MCF 10A (cell line): ENCODE results near the gene PLOD1. TPM values are rescaled to one million over a fixed set of nuclear protein-coding genes. Genes with fewer than 3 reads are reported as not detected.
"Not testable (repeated sequence)": the region's sequence is repeated elsewhere in the genome, so short reads cannot be mapped to it uniquely, and the experiment has no call there.

ENCODE experiments used
- BruUV-seq: library from RNA; stranded (reverse); fragments of 400-500 nt; replicated peaks from 2 replicates; lab custom pipeline; 2021; lab: Mats Ljungman, UMichigan
- CTCF ChIA-PET: fragments of 300-600 bp; sonication (Branson Sonifier 250); formaldehyde crosslinking; extraction: SDS; loops from one replicate; lab custom pipeline; 2021; ENCODE audit warnings: antibody characterized with exemption, inconsistent platforms; lab: Yijun Ruan, JAX
- POLR2A ChIA-PET: fragments of 300-600, 350-650 bp; sonication (Branson Sonifier 250); formaldehyde crosslinking; extraction: SDS; loops from one replicate; lab custom pipeline; 2020; ENCODE audit warnings: antibody characterized with exemption, inconsistent platforms; lab: Yijun Ruan, JAX
- DNase-seq: peaks from one replicate; pipeline ENCODE4 v3.0.0-alpha.2; 2018; ENCODE audit not compliant: unreplicated experiment
- H3K27ac Mint-ChIP-seq: one replicate; pipeline ENCODE4 v1.8.0; 2022; ENCODE audit warnings: mild to moderate bottlenecking, low read depth, mixed read lengths; ENCODE audit not compliant: unreplicated experiment
- H3K27me3 Mint-ChIP-seq: one replicate; pipeline ENCODE4 v1.8.0; 2022; ENCODE audit warnings: mixed read lengths; ENCODE audit not compliant: insufficient read depth, unreplicated experiment
- H3K36me3 Mint-ChIP-seq: one replicate; pipeline ENCODE4 v1.8.0; 2022; ENCODE audit warnings: mild to moderate bottlenecking, moderate library complexity, mixed read lengths; ENCODE audit not compliant: insufficient read depth, unreplicated experiment
- H3K4me1 Mint-ChIP-seq: one replicate; pipeline ENCODE4 v1.8.0; 2022; ENCODE audit warnings: mixed read lengths; ENCODE audit not compliant: insufficient read depth, unreplicated experiment
- H3K4me3 Mint-ChIP-seq: one replicate; pipeline ENCODE4 v1.8.0; 2022; ENCODE audit warnings: mild to moderate bottlenecking, moderate library complexity, mixed read lengths; ENCODE audit not compliant: unreplicated experiment
- H3K9me3 Mint-ChIP-seq: one replicate; pipeline ENCODE4 v1.8.0; 2022; ENCODE audit warnings: mixed read lengths; ENCODE audit not compliant: unreplicated experiment
- CTCF ChIP-seq: fragments of 200-600 bp; IDR thresholded peaks from one replicate; pipeline ENCODE4 v1.8.0; 2022; ENCODE audit warnings: antibody characterized with exemption, mild to moderate bottlenecking; ENCODE audit not compliant: unreplicated experiment
- intact Hi-C: fragments of 100-400 bp; cut with micrococcal nuclease; formaldehyde crosslinking; loops from 2 replicates; pipeline ENCODE4 v1.14.1; 2022
- total RNA-seq: library from RNA; stranded (reverse); gene quantifications from 2 replicates; pipeline ENCODE4 v1.2.3, GENCODE V29; 2022

PLOD1 gene
- total RNA-seq, 1 experiment from 2014 or later: 48.2 TPM

DNA sequence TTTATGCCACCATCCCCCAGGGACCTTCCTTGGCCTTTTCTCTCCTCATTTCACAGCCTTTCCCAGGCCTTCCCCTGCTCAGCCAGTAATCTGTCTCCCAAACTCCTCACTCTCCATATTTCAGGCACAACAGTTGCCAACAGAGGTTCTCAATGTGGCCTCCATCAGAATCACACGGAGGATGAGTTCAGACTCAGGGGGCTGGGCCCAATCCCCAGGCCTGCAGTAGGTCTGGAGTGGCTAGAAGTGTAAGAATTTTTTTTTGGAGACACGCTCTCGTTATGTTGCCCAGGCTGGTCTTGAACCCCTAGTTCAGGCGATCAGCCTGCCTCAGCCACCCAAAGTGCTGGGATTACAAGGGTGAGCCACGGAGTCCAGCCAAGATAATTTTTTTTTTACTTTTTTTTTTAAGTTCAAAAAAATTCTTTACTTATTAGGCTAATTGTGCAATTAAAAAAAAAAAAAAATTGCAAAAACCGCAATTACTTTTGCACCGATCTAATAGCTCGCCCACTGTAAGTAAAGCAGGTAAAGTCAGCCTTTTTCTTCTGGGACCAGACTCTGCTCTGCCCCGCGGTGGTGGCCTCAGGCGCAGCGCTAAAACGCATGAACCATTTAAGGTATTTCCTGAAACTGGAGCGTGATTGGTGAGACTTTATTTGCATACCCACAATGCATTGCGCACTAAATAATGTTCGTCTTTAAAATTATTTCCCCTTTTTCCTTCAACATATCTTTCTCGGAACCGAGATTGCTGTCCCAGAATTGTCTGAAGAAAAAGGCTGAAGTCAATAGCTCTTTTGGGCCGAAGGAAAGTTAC lies 27.0 kb upstream of the PLOD1 start:
- Mint-ChIP-seq H3K27ac (peak overlapping the region; percentile 100), H3K4me1 (peaks cover 5% of the 10 kb centered on the region), H3K36me3 (peaks cover 24% of the 10 kb centered on the region), H3K4me3 (peak overlapping the region; percentile 89), H3K27me3 (no peaks in the 10 kb centered on the region), H3K9me3 (no peaks in the 10 kb centered on the region)
- BruUV-seq: no TSS peak
- ChIA-PET CTCF (interaction anchor here (0.6 to 5.2 kb wide), 12 partner anchors 14 to 870 kb away, joined by 3 to 22 read pairs (median 4); partner anchors contain the start of gene NPPA), POLR2A (interaction anchor here (0.6 to 5.3 kb wide), 53 partner anchors 8 to 1372 kb away, joined by 3 to 180 read pairs (median 5); partner anchors contain the start of genes AGTRAP, CLCN6, KIAA2013 and MFN2)
- intact Hi-C loops: loop anchor here (1.0 to 5.0 kb wide), 3 partner anchors 69 to 300 kb away; partner anchors contain the start of gene MIIP
- peak; percentile 94 for DNase-seq
- TF ChIP-seq CTCF: peak; percentile 65

DNA sequence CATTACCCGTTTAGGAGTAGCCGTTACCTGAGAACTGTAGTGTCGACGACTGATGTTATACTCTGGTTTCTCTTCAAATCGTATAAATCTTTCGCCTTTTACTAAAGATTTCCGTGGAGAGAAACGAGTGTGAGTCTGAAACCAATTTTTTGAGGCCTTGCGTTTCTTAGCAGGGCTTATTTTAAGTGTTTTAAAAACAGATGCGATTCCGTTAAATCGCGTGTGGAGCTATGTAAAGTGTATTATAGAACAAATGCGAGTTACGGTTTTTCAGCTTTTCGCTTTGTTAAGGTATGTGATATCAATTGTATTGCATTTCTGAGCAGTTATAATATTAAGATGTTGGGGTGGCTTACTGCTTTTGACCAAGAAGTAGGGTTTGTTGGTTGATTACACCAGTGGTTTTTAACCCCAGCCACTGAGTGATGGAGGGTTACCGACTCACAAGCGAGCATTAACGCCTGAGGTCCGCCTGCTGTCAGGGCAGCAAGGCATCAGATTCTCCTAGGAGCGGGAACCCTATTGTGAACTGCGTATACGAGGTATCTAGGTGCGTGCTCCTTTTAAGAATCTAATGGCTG lies 26.3 kb upstream of the PLOD1 start:
- TSS peak; percentile 99 for BruUV-seq
- ChIA-PET CTCF (interaction anchor here (0.6 to 5.2 kb wide), 13 partner anchors 10 to 870 kb away, joined by 3 to 22 read pairs (median 4); partner anchors contain the start of gene NPPA), POLR2A (interaction anchor here (0.6 to 5.3 kb wide), 59 partner anchors 9 to 1408 kb away, joined by 3 to 180 read pairs (median 5); partner anchors contain the start of genes AGTRAP, CLCN6, KIAA2013 and MFN2)
- H3K27me3 Mint-ChIP-seq: no peaks in the 10 kb centered on the region
- TF ChIP-seq CTCF: no peak
- peak; percentile 96 for DNase-seq
- intact Hi-C loops: loop anchor here (1.0 to 5.0 kb wide), 2 partner anchors 111 to 299 kb away; partner anchors contain the start of gene MIIP
- H3K4me3 Mint-ChIP-seq: peak overlapping the region; percentile 89
- H3K36me3 Mint-ChIP-seq: peaks cover 24% of the 10 kb centered on the region
- H3K27ac Mint-ChIP-seq: peak overlapping the region; percentile 100
- no peaks in the 10 kb centered on the region for H3K9me3 Mint-ChIP-seq
- peaks cover 5% of the 10 kb centered on the region for H3K4me1 Mint-ChIP-seq

DNA sequence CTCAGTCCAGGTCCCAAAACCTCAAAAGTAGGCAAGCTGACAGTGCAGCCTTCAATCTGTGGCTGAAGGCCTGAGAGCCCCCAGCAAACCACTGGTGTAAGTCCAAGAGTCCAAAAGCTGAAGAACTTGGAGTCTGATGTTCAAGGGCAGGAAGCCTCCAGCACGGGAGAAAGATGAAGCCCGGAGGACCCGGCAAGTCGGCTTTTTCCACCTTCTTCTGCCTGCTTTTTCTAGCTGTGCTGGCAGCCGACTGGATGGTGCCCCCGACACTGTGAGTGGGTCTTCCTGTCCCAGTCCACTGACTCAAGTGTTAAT lies 23.6 kb upstream of the PLOD1 start:
- BruUV-seq, H3K4me3 Mint-ChIP-seq, DNase-seq, H3K27me3 Mint-ChIP-seq, intact Hi-C loops, H3K27ac Mint-ChIP-seq, H3K4me1 Mint-ChIP-seq, H3K9me3 Mint-ChIP-seq: not testable (repeated sequence)
- ChIA-PET CTCF (interaction anchor here (0.7 to 5.2 kb wide), 2 partner anchors 42 to 72 kb away, joined by 4 to 22 read pairs; no protein-coding TSS in a partner anchor), POLR2A (interaction anchor here (1.3 to 5.3 kb wide), 7 partner anchors 9 to 296 kb away, joined by 5 to 180 read pairs (median 70); partner anchors contain the start of genes AGTRAP, KIAA2013, MFN2 and PLOD1)
- peaks cover 24% of the 10 kb centered on the region for H3K36me3 Mint-ChIP-seq

DNA sequence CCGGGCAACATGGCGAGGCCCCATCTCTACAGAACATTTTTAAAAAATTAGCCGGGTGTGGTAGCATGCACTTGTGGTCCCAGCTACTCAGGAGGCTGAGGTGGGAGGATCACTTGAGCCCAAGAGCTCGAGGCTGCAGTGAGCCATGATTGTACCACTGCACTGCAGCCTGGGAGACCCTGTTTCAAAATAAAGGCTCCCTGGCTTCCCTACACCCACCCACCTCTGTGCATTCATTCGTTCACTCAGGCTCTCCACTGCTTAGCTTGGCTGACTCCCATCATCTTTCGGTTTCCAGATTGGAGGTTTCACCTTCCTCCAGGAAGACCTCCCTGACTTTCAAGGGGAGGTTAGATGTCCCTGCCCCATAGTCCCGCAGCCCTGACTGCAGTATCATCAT lies 22.5 kb upstream of the PLOD1 start:
- CTCF ChIA-PET: no interaction called here
- TF ChIP-seq CTCF: no peak
- Mint-ChIP-seq H3K9me3 (no peaks in the 10 kb centered on the region), H3K36me3 (peaks cover 24% of the 10 kb centered on the region), H3K27me3 (no peaks in the 10 kb centered on the region), H3K4me3 (no peak overlapping the region), H3K4me1 (peaks cover 5% of the 10 kb centered on the region), H3K27ac (no peak overlapping the region)
- intact Hi-C loops: no loop called here
- no TSS peak for BruUV-seq
- POLR2A ChIA-PET: interaction anchor here (0.8 to 5.3 kb wide), 2 partner anchors 8 to 69 kb away, joined by 5 to 123 read pairs; no protein-coding TSS in a partner anchor
- no peak for DNase-seq

GRCh38 chr1:11912482-11913216 lies 21.9 kb upstream of the PLOD1 start:
- intact Hi-C loops, H3K27ac Mint-ChIP-seq, H3K4me3 Mint-ChIP-seq, CTCF ChIA-PET, H3K9me3 Mint-ChIP-seq, H3K4me1 Mint-ChIP-seq, H3K27me3 Mint-ChIP-seq, DNase-seq, BruUV-seq: not testable (repeated sequence)
- POLR2A ChIA-PET: interaction anchor here (0.8 to 5.3 kb wide), 2 partner anchors 8 to 68 kb away, joined by 5 to 123 read pairs; no protein-coding TSS in a partner anchor
- peaks cover 22% of the 10 kb centered on the region for H3K36me3 Mint-ChIP-seq
